ENCODE results near the gene CDHR3.

The CDHR3 gene

DNA sequence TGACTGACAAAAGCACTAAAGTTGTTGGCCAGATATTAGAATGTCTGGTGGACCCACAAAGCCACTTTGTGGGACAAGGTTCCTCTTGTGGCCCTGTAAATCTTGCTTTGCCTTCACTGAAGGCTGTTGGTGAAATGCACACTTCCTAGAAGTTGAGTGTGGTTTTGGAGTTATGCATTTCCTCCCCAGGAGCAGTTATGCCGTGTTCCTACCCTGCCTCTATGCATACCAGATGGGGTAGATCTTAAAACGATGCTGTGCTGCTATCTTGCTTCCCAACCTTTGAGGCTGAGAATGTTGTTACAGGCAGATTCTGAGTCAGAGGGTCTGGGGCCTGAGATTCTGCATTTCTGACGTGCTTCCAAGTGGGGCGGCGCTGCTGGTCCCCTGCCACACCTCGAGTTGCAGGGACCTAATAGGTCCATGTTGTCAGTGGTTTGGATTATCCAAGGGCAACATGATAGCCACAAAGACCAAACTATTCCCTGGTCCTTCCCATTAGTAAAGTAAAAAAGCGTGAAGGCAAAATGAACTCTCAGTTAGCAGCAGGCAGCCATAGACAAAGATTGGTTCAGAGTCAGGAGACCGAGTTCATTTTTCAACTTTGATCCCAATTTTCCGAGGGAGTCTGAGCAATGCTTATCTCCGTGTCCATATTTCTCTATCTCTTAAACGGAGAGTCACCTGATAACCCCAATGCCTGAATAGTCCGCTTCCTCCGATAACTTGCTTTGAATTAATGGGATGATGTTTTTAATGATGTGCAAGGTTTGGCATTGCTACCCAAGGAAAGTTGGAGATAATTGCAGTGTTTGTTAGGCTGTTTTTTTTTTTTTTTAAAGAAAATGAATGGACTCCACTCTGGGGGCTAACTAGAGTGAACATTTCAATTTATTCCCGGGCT, 55.8 kb downstream of the CDHR3 start:
- Histone ChIP-seq H3K9ac (ENCODE audit: insufficient read length) (no peak overlapping the region), H3K27ac (no peak overlapping the region), H3K36me3 (ENCODE audit: insufficient read depth, low read length) (no peaks in the 10 kb centered on the region), H3K9me3 (ENCODE audit: low read depth, low read length) (no peaks in the 10 kb centered on the region), H3K4me3 (no peak overlapping the region)
- TF ChIP-seq POLR2AphosphoS5 (IDR thresholded peaks at IDR 0.05; ENCODE audit: borderline replicate concordance, low read depth, low read length) (no peak), FOXP2 (optimal IDR thresholded peaks at IDR 0.05; ENCODE audit: control extremely low read depth, extremely low read length, insufficient read depth) (no peak), EZH2 (IDR thresholded peaks at IDR 0.05) (no peak)
- DNase-seq (ENCODE audit: low read depth, low spot score): no peak

DNA sequence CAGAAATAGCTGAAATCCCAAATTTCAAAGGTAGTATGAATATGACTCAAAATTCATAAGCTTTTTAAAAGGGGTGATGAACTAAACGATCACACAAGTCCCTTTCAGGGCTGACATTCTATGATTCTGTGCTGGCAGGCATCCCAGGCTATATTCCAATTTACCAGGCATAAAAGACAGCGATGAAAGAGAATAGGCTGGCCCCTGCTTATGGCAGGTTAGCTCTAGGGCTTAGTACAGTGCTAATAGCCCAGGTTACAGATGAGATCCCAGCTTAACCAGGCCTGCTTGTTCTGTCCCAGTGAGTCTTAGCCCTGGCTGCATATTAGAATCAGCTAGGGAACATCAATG, 56.4 kb downstream of the CDHR3 start:
- no peak for DNase-seq (ENCODE audit: low read depth, low spot score)
- Histone ChIP-seq H3K9ac (ENCODE audit: insufficient read length) (no peak overlapping the region), H3K36me3 (ENCODE audit: insufficient read depth, low read length) (no peaks in the 10 kb centered on the region), H3K9me3 (ENCODE audit: low read depth, low read length) (no peaks in the 10 kb centered on the region), H3K4me3 (no peak overlapping the region), H3K27ac (no peak overlapping the region)
- TF ChIP-seq POLR2AphosphoS5 (IDR thresholded peaks at IDR 0.05; ENCODE audit: borderline replicate concordance, low read depth, low read length): no peak
- TF ChIP-seq FOXP2 (optimal IDR thresholded peaks at IDR 0.05; ENCODE audit: control extremely low read depth, extremely low read length, insufficient read depth): no peak
- no peak for TF ChIP-seq EZH2 (IDR thresholded peaks at IDR 0.05)

DNA sequence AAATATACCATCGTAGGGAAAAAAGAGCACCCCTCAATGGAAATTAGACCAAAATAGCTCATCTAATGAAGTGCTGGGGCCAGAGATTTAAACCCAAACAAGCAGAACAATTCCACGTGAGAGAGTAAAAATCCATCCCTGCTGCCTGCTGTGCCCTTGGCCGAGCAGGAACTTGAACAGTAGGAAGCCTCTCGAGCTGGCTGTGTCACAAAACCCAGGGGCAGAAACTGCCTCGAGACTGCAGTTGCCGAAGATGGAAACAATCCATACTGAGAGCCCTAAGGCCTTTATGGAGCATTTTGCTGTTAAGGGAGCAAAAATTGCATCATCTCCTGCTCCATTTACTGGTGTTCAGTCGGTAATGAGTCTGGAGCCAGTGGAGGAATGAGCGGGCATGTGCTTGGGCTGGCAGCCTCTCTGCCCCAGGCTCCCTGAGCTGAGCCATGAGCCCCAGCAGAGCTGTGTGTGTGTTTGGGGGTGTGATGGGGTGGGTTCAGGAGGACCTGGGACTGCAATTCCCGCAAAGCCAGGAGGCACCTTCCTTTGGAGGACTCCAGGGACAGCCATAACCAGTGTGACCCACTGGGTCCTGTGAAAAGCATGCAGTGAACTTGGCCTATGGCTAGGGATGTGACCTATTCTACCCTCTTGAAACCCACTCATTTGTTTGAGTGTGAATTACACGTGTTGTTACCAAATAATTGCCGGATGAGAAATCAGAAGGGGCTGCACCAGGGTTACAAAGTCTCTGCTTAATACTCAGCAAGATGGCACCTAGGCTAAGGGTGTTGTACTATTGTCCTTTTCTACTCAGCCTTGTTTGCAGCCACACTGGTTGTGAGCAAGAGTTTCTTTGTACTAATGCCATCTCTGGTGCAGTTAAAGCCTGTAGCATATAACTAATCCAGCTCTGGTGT, 58.3 kb downstream of the CDHR3 start:
- DNase-seq (ENCODE audit: low read depth, low spot score): peak; percentile 98
- H3K9ac ChIP-seq (ENCODE audit: insufficient read length): peak overlapping the region; percentile 54
- H3K36me3 ChIP-seq (ENCODE audit: insufficient read depth, low read length): no peaks in the 10 kb centered on the region
- H3K9me3 ChIP-seq (ENCODE audit: low read depth, low read length): no peaks in the 10 kb centered on the region
- TF ChIP-seq FOXP2 (optimal IDR thresholded peaks at IDR 0.05; ENCODE audit: control extremely low read depth, extremely low read length, insufficient read depth) (peak; percentile 55), EZH2 (IDR thresholded peaks at IDR 0.05) (no peak), POLR2AphosphoS5 (IDR thresholded peaks at IDR 0.05; ENCODE audit: borderline replicate concordance, low read depth, low read length) (peak; percentile 81)
- H3K27ac ChIP-seq: peak overlapping the region; percentile 96
- peak overlapping the region; percentile 65 for H3K4me3 ChIP-seq

DNA sequence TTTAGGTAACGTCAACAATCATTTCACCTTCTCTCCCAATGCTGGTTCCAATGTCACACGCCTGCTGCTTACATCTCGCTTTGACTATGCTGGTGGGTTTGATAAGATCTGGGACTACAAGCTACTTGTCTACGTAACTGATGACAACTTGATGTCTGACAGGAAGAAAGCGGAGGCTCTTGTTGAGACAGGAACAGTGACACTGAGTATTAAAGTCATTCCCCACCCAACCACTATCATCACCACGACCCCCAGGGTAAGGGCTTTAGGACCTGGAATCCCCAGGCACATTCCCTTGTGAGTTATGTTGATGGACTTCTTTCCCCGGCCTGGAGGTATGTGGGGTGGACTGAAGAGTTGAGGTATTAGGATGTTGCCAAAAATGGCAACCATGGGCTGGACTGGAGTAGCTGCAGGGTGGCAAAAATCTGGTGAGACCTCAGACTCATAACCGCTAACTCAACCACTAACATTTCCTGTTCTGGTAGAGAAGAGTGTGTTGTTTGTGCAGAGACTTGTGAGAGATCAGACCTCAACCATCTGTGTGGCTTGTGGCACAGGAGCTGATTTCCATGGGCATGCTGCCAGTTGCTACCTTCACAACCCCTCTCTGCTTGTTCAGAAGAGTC, 59.2 kb downstream of the CDHR3 start:
- peak overlapping the region; percentile 96 for H3K27ac ChIP-seq

DNA sequence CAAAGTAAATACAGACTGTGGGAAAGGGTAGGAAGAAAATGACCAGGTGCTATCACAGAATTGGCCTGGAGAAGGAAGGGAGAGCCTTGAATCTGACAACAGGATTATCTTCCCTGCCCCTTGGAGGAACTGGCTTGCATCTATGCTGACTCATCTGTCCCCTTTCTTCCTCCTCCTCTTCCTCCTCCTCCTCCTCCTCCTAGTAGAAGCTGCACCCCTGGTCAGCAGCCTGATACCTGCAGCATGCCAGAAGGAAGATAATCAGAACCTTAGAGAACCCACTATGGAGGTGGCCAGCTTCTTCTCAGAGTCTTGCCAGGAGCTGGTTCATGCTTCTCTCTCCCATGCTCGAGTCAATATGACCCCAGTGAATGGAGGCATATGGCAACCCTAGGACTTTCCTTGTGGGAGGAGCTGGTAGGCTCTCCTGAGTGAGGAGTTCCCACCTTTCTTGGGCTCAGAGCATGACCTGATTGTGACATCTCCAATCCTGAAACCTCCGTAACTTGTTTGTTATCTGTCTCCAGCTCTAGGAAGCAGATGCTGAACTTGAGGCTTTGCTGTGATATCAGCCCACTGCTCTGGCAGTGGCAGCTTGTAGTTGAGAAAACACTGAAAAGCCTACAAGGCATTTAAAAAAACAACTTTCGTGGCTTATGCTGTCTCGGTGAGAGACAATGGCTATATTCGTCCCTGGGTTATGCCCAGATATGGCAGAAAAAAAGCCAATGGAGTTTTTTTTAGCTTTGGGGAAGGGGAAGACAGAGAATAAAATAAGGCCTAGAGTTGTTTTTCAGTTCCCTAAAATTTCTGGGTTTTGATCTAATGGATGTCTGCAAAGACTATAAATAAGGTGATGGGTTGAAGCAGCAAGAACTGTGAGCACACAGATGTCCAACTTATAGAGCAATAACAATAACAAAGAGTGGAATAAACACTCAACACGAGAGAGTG, 60.6 kb downstream of the CDHR3 start:
- DNase-seq (ENCODE audit: low read depth, low spot score): no peak
- no peaks in the 10 kb centered on the region for H3K36me3 ChIP-seq (ENCODE audit: insufficient read depth, low read length)
- no peak overlapping the region for H3K4me3 ChIP-seq
- no peak overlapping the region for H3K9ac ChIP-seq (ENCODE audit: insufficient read length)
- no peak overlapping the region for H3K27ac ChIP-seq
- no peak for TF ChIP-seq POLR2AphosphoS5 (IDR thresholded peaks at IDR 0.05; ENCODE audit: borderline replicate concordance, low read depth, low read length)
- TF ChIP-seq FOXP2 (optimal IDR thresholded peaks at IDR 0.05; ENCODE audit: control extremely low read depth, extremely low read length, insufficient read depth): no peak
- no peak for TF ChIP-seq EZH2 (IDR thresholded peaks at IDR 0.05)
- no peaks in the 10 kb centered on the region for H3K9me3 ChIP-seq (ENCODE audit: low read depth, low read length)

More for the DNA sequence above, 59.2 kb downstream of the CDHR3 start:
- DNase-seq (ENCODE audit: low read depth, low spot score): peak; percentile 82
- TF ChIP-seq EZH2 (IDR thresholded peaks at IDR 0.05): no peak
- no peak for TF ChIP-seq FOXP2 (optimal IDR thresholded peaks at IDR 0.05; ENCODE audit: control extremely low read depth, extremely low read length, insufficient read depth)
- TF ChIP-seq POLR2AphosphoS5 (IDR thresholded peaks at IDR 0.05; ENCODE audit: borderline replicate concordance, low read depth, low read length): no peak
- H3K36me3 ChIP-seq (ENCODE audit: insufficient read depth, low read length): no peaks in the 10 kb centered on the region
- peak overlapping the region; percentile 34; the same call in 1 of the 2 replicates for H3K4me3 ChIP-seq
- no peaks in the 10 kb centered on the region for H3K9me3 ChIP-seq (ENCODE audit: low read depth, low read length)
- H3K9ac ChIP-seq (ENCODE audit: insufficient read length): no peak overlapping the region

DNA sequence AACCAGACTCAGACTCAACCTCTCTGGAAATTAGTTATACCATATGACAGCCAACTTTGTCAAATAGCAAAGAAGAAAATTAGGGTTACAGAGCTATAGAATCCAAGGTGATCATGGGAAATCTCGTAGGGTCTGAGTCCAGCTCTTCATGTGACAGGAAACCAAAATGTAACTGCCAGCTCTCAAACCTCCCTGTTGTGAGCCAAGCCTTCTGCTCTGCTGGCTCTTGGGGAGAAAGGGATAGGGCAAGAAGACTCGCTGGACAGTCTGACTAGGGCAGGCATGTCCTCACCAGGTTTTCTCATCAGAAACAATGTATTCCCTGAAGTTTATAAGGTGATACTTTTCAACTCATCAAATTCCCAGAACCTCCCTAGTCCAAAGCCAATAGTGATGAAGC, 63.0 kb downstream of the CDHR3 start:
- DNase-seq (ENCODE audit: low read depth, low spot score): no peak
- no peaks in the 10 kb centered on the region for H3K36me3 ChIP-seq (ENCODE audit: insufficient read depth, low read length)
- TF ChIP-seq FOXP2 (optimal IDR thresholded peaks at IDR 0.05; ENCODE audit: control extremely low read depth, extremely low read length, insufficient read depth) (no peak), EZH2 (IDR thresholded peaks at IDR 0.05) (no peak), POLR2AphosphoS5 (IDR thresholded peaks at IDR 0.05; ENCODE audit: borderline replicate concordance, low read depth, low read length) (no peak)
- H3K9me3 ChIP-seq (ENCODE audit: low read depth, low read length): no peaks in the 10 kb centered on the region
- H3K27ac ChIP-seq: no peak overlapping the region
- no peak overlapping the region for H3K4me3 ChIP-seq
- no peak overlapping the region for H3K9ac ChIP-seq (ENCODE audit: insufficient read length)

DNA sequence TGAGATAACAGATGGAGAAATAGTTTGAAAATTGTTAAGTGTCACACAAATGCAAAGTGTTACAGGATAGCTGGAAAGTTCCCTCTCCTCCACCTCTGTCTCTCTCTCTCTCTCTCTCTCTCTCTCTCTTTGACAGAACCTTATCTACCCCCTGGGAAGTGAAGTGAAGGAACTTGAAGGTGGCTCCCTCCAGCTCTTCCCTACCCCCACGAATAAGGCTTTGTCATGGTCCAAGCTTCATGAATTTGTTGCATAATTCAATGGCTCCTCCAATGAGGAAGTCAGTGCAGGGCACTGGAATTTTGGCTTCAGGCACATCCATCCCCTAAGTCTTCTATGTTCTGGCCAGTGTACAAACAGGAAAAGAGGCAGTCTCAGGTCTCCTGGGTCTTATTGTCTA, 66.4 kb downstream of the CDHR3 start:
- H3K36me3 ChIP-seq (ENCODE audit: insufficient read depth, low read length): no peaks in the 10 kb centered on the region
- H3K4me3 ChIP-seq: no peak overlapping the region
- no peak for DNase-seq (ENCODE audit: low read depth, low spot score)
- TF ChIP-seq POLR2AphosphoS5 (IDR thresholded peaks at IDR 0.05; ENCODE audit: borderline replicate concordance, low read depth, low read length): no peak
- no peak for TF ChIP-seq EZH2 (IDR thresholded peaks at IDR 0.05)
- no peak for TF ChIP-seq FOXP2 (optimal IDR thresholded peaks at IDR 0.05; ENCODE audit: control extremely low read depth, extremely low read length, insufficient read depth)
- no peak overlapping the region for H3K27ac ChIP-seq
- H3K9me3 ChIP-seq (ENCODE audit: low read depth, low read length): no peaks in the 10 kb centered on the region
- H3K9ac ChIP-seq (ENCODE audit: insufficient read length): no peak overlapping the region
